T-helper 1 cell treated with Interleukin-12 subunit alpha and Interleukin-12 subunit beta and Interleukin-4 antibody, amounts not matched to agents 30 μg/mL and 1 μg/mL, for 36 hours (primary cell): ENCODE results near the gene IGSF10.

Source experiments
- H3K27ac Mint-ChIP-seq: one replicate; pipeline ENCODE4 v1.8.0; 2021; ENCODE audit warnings: mild to moderate bottlenecking, mixed read lengths
- H3K27me3 Mint-ChIP-seq: one replicate; pipeline ENCODE4 v1.8.0; 2021; ENCODE audit warnings: low read depth, mixed read lengths
- H3K36me3 Mint-ChIP-seq: one replicate; pipeline ENCODE4 v1.8.0; 2021; ENCODE audit warnings: low read depth, mixed read lengths
- H3K4me1 Mint-ChIP-seq: one replicate; pipeline ENCODE4 v1.8.0; 2021; ENCODE audit warnings: low read depth, mixed read lengths
- H3K4me3 Mint-ChIP-seq: one replicate; pipeline ENCODE4 v1.8.0; 2021; ENCODE audit warnings: mild to moderate bottlenecking, moderate library complexity, mixed read lengths
- H3K9me3 Mint-ChIP-seq: one replicate; pipeline ENCODE4 v1.8.0; 2021; ENCODE audit warnings: mixed read lengths

IGSF10 gene

GRCh38 chr3:151479452-151479851, 18.6 kb upstream of the IGSF10 start:
- Mint-ChIP-seq H3K4me1 (no peaks in the 10 kb centered on the region), H3K27ac (no peak overlapping the region), H3K36me3 (no peaks in the 10 kb centered on the region), H3K4me3 (no peak overlapping the region), H3K27me3 (peaks cover 8% of the 10 kb centered on the region), H3K9me3 (peaks cover 5% of the 10 kb centered on the region)

- peaks cover 7% of the 10 kb centered on the region for H3K27me3 Mint-ChIP-seq
- no peaks in the 10 kb centered on the region for H3K4me1 Mint-ChIP-seq
- no peak overlapping the region for H3K27ac Mint-ChIP-seq
- peaks cover 5% of the 10 kb centered on the region for H3K9me3 Mint-ChIP-seq
- H3K4me3 Mint-ChIP-seq: no peak overlapping the region
- no peaks in the 10 kb centered on the region for H3K36me3 Mint-ChIP-seq
These were observed 17.5 kb upstream of the IGSF10 start for GRCh38 chr3:151478335-151478697.

- no peak overlapping the region for H3K4me3 Mint-ChIP-seq
- no peaks in the 10 kb centered on the region for H3K4me1 Mint-ChIP-seq
- no peak overlapping the region for H3K27ac Mint-ChIP-seq
These were observed 16.9 kb upstream of the IGSF10 start for GRCh38 chr3:151477591-151478334.

GRCh38 chr3:151476344-151477018, 15.6 kb upstream of the IGSF10 start:
- H3K36me3 Mint-ChIP-seq: no peaks in the 10 kb centered on the region
- no peak overlapping the region for H3K4me3 Mint-ChIP-seq
- peaks cover 4% of the 10 kb centered on the region for H3K27me3 Mint-ChIP-seq
- no peak overlapping the region for H3K27ac Mint-ChIP-seq
- H3K9me3 Mint-ChIP-seq: no peaks in the 10 kb centered on the region
- H3K4me1 Mint-ChIP-seq: no peaks in the 10 kb centered on the region

More at GRCh38 chr3:151477591-151478334, 16.9 kb upstream of the IGSF10 start:
- Mint-ChIP-seq H3K27me3 (peaks cover 4% of the 10 kb centered on the region), H3K9me3 (peaks cover 5% of the 10 kb centered on the region), H3K36me3 (no peaks in the 10 kb centered on the region)

- Mint-ChIP-seq H3K27ac (no peak overlapping the region), H3K4me1 (no peaks in the 10 kb centered on the region), H3K4me3 (no peak overlapping the region), H3K27me3 (no peaks in the 10 kb centered on the region), H3K36me3 (no peaks in the 10 kb centered on the region), H3K9me3 (no peaks in the 10 kb centered on the region)
These were observed 7.5 kb upstream of the IGSF10 start for GRCh38 chr3:151468284-151468917.

GRCh38 chr3:151467069-151467468, 6.2 kb upstream of the IGSF10 start:
- H3K4me1 Mint-ChIP-seq: no peaks in the 10 kb centered on the region
- H3K4me3 Mint-ChIP-seq: no peak overlapping the region
- H3K27ac Mint-ChIP-seq: no peak overlapping the region
- peaks cover 3% of the 10 kb centered on the region for H3K27me3 Mint-ChIP-seq
- H3K36me3 Mint-ChIP-seq: no peaks in the 10 kb centered on the region
- H3K9me3 Mint-ChIP-seq: no peaks in the 10 kb centered on the region

GRCh38 chr3:151462991-151463390, 2.1 kb upstream of the IGSF10 start:
- Mint-ChIP-seq H3K4me3 (no peak overlapping the region), H3K9me3 (no peaks in the 10 kb centered on the region), H3K4me1 (no peaks in the 10 kb centered on the region), H3K27me3 (peaks cover 28% of the 10 kb centered on the region), H3K36me3 (no peaks in the 10 kb centered on the region), H3K27ac (no peak overlapping the region)

- no peaks in the 10 kb centered on the region for H3K36me3 Mint-ChIP-seq
- no peaks in the 10 kb centered on the region for H3K4me1 Mint-ChIP-seq
- peaks cover 31% of the 10 kb centered on the region for H3K27me3 Mint-ChIP-seq
- no peaks in the 10 kb centered on the region for H3K9me3 Mint-ChIP-seq
- H3K4me3 Mint-ChIP-seq: no peak overlapping the region
- no peak overlapping the region for H3K27ac Mint-ChIP-seq
These were observed 1.5 kb upstream of the IGSF10 start for GRCh38 chr3:151462278-151462780.

GRCh38 chr3:151460228-151460627, 633 bp downstream of the IGSF10 start:
- no peak overlapping the region for H3K4me3 Mint-ChIP-seq
- no peaks in the 10 kb centered on the region for H3K36me3 Mint-ChIP-seq
- peaks cover 42% of the 10 kb centered on the region for H3K27me3 Mint-ChIP-seq
- H3K27ac Mint-ChIP-seq: no peak overlapping the region
- no peaks in the 10 kb centered on the region for H3K9me3 Mint-ChIP-seq
- H3K4me1 Mint-ChIP-seq: no peaks in the 10 kb centered on the region

- no peaks in the 10 kb centered on the region for H3K36me3 Mint-ChIP-seq
- H3K4me3 Mint-ChIP-seq: no peak overlapping the region
- no peak overlapping the region for H3K27ac Mint-ChIP-seq
- H3K27me3 Mint-ChIP-seq: peaks cover 42% of the 10 kb centered on the region
- H3K4me1 Mint-ChIP-seq: no peaks in the 10 kb centered on the region
- no peaks in the 10 kb centered on the region for H3K9me3 Mint-ChIP-seq
These were observed 1.5 kb downstream of the IGSF10 start for GRCh38 chr3:151459358-151459757.

- Mint-ChIP-seq H3K4me3 (no peak overlapping the region), H3K9me3 (no peaks in the 10 kb centered on the region), H3K4me1 (no peaks in the 10 kb centered on the region), H3K36me3 (no peaks in the 10 kb centered on the region), H3K27ac (no peak overlapping the region), H3K27me3 (peaks cover 32% of the 10 kb centered on the region)
These were observed 4.8 kb downstream of the IGSF10 start for GRCh38 chr3:151456065-151456464.

GRCh38 chr3:151452841-151453240, 8.0 kb downstream of the IGSF10 start:
- H3K27me3 Mint-ChIP-seq: peaks cover 14% of the 10 kb centered on the region
- H3K36me3 Mint-ChIP-seq: no peaks in the 10 kb centered on the region

GRCh38 chr3:151452368-151452767, 8.5 kb downstream of the IGSF10 start:
- no peaks in the 10 kb centered on the region for H3K36me3 Mint-ChIP-seq
- H3K27ac Mint-ChIP-seq: no peak overlapping the region
- H3K4me1 Mint-ChIP-seq: no peaks in the 10 kb centered on the region
- H3K27me3 Mint-ChIP-seq: peaks cover 11% of the 10 kb centered on the region
- no peaks in the 10 kb centered on the region for H3K9me3 Mint-ChIP-seq
- H3K4me3 Mint-ChIP-seq: no peak overlapping the region

More at GRCh38 chr3:151452841-151453240, 8.0 kb downstream of the IGSF10 start:
- no peaks in the 10 kb centered on the region for H3K4me1 Mint-ChIP-seq
- no peak overlapping the region for H3K27ac Mint-ChIP-seq
- H3K4me3 Mint-ChIP-seq: no peak overlapping the region
- H3K9me3 Mint-ChIP-seq: no peaks in the 10 kb centered on the region

GRCh38 chr3:151446002-151446340, 14.9 kb downstream of the IGSF10 start:
- Mint-ChIP-seq H3K27me3 (no peaks in the 10 kb centered on the region), H3K27ac (no peak overlapping the region), H3K4me1 (no peaks in the 10 kb centered on the region), H3K4me3 (no peak overlapping the region), H3K36me3 (no peaks in the 10 kb centered on the region), H3K9me3 (no peaks in the 10 kb centered on the region)
